Activated T-cell treated with anti-CD3 and anti-CD28 coated beads for 24 hours (primary cell): ENCODE measurements around the gene SNX11.

ENCODE experiments used
- DNase-seq: peaks from one replicate; pipeline ENCODE4 v3.0.0-alpha.2; 2020; ENCODE audit warnings: low read depth

Gene SNX11

DNA sequence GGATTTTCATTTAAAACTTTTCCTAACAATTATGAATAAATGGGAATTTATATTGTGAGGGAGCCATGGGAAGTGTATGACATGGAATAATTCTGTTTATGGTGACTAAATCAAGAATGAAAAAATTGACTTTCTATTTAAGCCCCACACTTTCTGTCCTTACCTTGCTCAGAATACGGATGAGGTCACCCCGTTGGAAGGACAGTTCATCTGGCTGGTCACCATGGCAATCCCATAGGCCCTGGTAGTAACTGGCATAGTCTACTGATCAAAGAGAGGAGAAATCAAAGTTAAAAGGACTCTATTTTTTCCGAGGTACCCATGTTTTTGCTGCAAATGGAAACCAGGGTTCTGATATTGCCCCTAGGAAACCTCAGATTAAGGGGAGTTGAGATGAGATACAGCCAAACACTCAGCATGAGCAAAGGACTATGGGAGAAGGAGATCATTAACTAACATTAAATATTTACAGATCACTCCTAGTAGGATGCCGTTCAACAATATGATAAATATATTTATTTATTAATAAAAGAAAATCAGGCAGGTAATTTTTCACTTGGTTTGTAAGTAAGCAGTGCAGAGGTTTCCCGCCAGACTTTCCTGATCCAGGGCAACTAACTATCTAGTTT lies 54.9 kb downstream of the SNX11 start:
- DNase-seq, result no peak

DNA sequence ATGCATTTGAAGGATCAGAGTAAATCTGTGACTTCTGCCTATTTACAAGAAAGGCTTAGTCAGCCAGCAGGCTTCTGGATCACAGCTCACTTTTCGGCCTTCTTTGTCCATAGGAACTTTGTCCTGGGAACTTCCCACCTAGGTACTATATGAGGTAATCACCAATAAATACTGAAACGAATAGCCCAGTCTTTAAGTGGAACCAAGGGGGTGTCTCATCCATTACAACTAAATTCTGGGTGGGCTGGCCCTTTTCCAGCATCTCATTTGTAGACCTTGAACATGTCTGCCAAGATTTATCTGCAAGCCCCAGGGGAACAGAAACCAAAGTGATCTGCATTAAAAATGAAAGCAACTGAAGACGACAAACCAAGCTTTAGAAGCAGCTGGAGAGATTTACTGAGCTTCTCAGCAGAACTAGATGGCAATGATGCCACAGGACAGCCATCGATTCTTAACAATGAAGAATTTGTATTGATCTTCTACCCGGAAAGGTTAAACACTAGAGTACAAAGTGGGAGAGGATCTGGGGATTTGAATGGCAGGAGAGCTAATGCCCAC lies 55.5 kb downstream of the SNX11 start:
- DNase-seq, result no peak

DNA sequence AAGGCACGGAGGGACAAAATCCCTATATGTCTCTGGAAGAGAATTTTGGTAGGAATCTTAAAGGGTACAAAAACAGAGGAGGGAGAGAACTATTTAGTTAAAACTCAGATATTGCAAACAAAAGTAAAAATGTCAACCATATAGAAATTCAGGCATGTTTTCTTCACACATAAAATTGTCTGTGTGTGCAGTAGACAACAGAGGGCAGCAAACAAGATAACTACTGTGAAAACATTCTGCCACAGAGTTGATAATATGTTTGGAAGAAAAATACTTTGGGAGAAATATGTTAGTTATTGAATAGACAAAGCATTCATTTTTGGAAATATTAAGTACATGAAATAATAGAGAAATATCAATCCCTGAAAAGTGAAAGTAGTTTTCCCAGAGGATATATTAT lies 56.2 kb downstream of the SNX11 start:
- no peak for DNase-seq

DNA sequence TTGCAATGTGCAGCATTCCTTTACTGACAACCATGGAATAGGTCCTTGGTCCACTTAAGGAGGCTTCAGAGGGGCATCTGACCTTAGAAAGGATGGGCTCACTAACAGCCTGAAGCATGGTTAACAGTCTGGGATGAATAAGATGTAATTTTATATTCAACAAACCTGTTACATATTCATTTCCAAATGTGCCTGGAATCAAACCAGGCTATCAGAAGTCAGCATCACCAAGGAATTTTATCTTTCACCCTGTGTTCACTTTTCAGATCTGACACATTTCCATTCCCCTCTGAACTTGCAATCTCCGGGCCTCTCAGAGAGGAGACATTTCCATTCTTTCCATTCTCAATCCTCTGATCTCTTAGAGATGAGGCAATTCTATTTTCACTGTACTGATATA lies 62.4 kb downstream of the SNX11 start:
- DNase-seq, result no peak
